SK-N-MC (cell line): ENCODE data around the gene DUSP9.

ENCODE experiments used
- EZH2 ChIP-seq: fragments of 200-600 bp; sonication (generic); IDR thresholded peaks from one replicate; pipeline ENCODE4 v1.6.1; 2017; ENCODE audit warnings: antibody characterized with exemption
- FOXP2 ChIP-seq: optimal IDR thresholded peaks from 2 replicates; pipeline ENCODE3; 2011; ENCODE audit warnings: mild to moderate bottlenecking, moderate library complexity; ENCODE audit not compliant: insufficient read depth; ENCODE audit errors: extremely low read length, control extremely low read depth
- POLR2AphosphoS5 ChIP-seq: IDR thresholded peaks from 2 replicates; pipeline ENCODE4 v1.6.1; 2012; ENCODE audit warnings: mild to moderate bottlenecking, low read depth, low read length, borderline replicate concordance

DNA sequence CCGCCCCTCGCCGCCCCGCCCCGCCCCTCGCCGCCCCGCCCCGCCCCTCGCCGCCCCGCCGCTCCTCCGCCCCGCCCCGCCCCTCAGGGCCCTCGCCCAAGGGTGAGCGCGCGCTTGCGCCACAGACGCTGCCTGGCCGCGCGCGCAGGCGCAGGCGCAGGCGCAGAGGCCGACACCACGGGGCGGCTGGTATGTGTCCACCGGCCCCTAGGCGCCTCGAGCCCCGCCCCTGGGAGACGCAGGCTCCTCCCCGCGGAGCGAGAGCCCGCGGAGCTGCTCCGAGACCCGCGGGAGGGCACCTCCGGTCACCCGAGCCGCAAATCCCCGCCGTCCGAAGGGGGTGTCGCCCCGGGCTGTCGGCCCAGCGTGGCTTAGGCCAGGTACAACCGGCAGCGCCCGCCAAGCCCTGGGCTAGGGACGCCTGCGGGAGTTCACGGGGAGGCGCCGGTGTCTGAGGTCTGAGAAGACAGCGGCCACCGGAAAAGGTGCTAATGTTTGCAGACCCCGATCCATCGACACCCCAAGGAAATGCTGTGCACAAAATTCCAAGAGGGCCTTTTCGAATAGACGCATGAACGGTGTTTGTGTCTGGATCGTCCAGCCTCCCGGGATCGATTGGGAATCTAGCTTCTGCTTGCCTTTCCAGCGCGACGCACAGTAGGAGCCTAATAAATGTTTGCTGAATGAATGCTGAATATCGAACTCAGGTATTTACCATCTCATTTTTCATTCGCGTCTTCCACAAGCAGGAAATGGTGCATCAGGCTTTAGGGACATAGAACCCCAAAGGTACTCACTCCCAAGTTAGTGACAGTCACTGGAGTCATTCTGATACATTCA is 47.6 kb upstream of the DUSP9 start:
- peak; percentile 62; the same call in 1 of the 2 replicates for TF ChIP-seq POLR2AphosphoS5
- no peak for TF ChIP-seq EZH2
- TF ChIP-seq FOXP2, result no peak
